LNCaP clone FGC (cell line): ENCODE data around the gene CARD10.
"Not testable (repeated sequence)": the region's sequence is repeated elsewhere in the genome, so short reads cannot be mapped to it uniquely, and the experiment has no call there.

Experiments used
- DNase-seq: peaks from one replicate; pipeline ENCODE4 v3.0.0-alpha.2; 2011; ENCODE audit warnings: low read depth
- H3K4me3 ChIP-seq: 2 replicates; pipeline ENCODE4 v1.5.1; 2011; ENCODE audit warnings: mild to moderate bottlenecking, low read depth, low read length, control low read depth
- CTCF ChIP-seq: IDR thresholded peaks from 2 replicates; pipeline ENCODE4 v1.5.1; 2012; ENCODE audit warnings: mild to moderate bottlenecking; ENCODE audit not compliant: control insufficient read depth, insufficient read depth; ENCODE audit errors: extremely low read depth

CARD10 gene

GRCh38 chr22:37545703-37546436 is 26.7 kb upstream of the CARD10 start:
- H3K4me3 ChIP-seq, result no peak overlapping the region
- no peak for DNase-seq
- TF ChIP-seq CTCF, result no peak

GRCh38 chr22:37544955-37545702 is 25.9 kb upstream of the CARD10 start:
- no peak for DNase-seq
- peak; percentile 50 for TF ChIP-seq CTCF
- H3K4me3 ChIP-seq, result no peak overlapping the region

- H3K4me3 ChIP-seq, result no peak overlapping the region
- TF ChIP-seq CTCF, result no peak
Measured at GRCh38 chr22:37542959-37543358, 23.7 kb upstream of the CARD10 start.

GRCh38 chr22:37542416-37542815 is 23.2 kb upstream of the CARD10 start:
- not testable (repeated sequence) for H3K4me3 ChIP-seq, DNase-seq

More at GRCh38 chr22:37542959-37543358, 23.7 kb upstream of the CARD10 start:
- DNase-seq, result no peak

- DNase-seq, H3K4me3 ChIP-seq: not testable (repeated sequence)
Measured at GRCh38 chr22:37539790-37540189, 20.6 kb upstream of the CARD10 start.

GRCh38 chr22:37538590-37539357 is 19.6 kb upstream of the CARD10 start:
- peak; percentile 78 for DNase-seq

GRCh38 chr22:37535159-37535558 is 15.9 kb upstream of the CARD10 start:
- no peak for TF ChIP-seq CTCF
- no peak overlapping the region for H3K4me3 ChIP-seq
- DNase-seq, result no peak

More at GRCh38 chr22:37538590-37539357, 19.6 kb upstream of the CARD10 start:
- H3K4me3 ChIP-seq, result no peak overlapping the region
- TF ChIP-seq CTCF, result peak; percentile 99

GRCh38 chr22:37534445-37534844 is 15.2 kb upstream of the CARD10 start:
- no peak for DNase-seq
- TF ChIP-seq CTCF, result no peak
- no peak overlapping the region for H3K4me3 ChIP-seq
